Caco-2 (cell line): ENCODE measurements around the gene IL17F. TPM values are rescaled to one million over a fixed set of nuclear protein-coding genes. Genes with fewer than 3 reads are reported as not detected.

Experiments
- BruUV-seq: library from RNA; stranded (reverse); fragments of 400-500 nt; replicated peaks from 2 replicates; lab custom pipeline; 2021; lab: Mats Ljungman, UMichigan
- CTCF ChIA-PET: fragments of 300-600 bp; sonication (Branson Sonifier 250); formaldehyde crosslinking; loops from one replicate; lab custom pipeline; 2022; ENCODE audit warnings: antibody characterized with exemption; lab: Charles Lee
- POLR2A ChIA-PET: fragments of 300-600 bp; sonication (Branson Sonifier 250); formaldehyde crosslinking; loops from one replicate; lab custom pipeline; 2022; ENCODE audit warnings: antibody characterized with exemption; lab: Charles Lee
- DNase-seq, 2 experiments: peaks; one replicate each; pipeline versions ENCODE4 v3.0.0 to v3.0.0-alpha.2; 2020 to 2022
- H3K27me3 ChIP-seq: replicated peaks from 2 replicates; pipeline ENCODE4 v1.6.0; 2011; ENCODE audit warnings: low read length; ENCODE audit not compliant: control insufficient read depth, insufficient read depth
- H3K36me3 ChIP-seq: 2 replicates; pipeline ENCODE4 v1.5.1; 2011; ENCODE audit warnings: low read length; ENCODE audit not compliant: control insufficient read depth, insufficient read depth
- H3K4me1 ChIP-seq: fragments of 250-450 bp; sonication (Bioruptor Pico); 2 replicates; pipeline ENCODE4 v1.5.1; 2020; ENCODE audit warnings: mild to moderate bottlenecking
- H3K4me3 ChIP-seq: 2 replicates; pipeline ENCODE4 v1.5.1; 2011; ENCODE audit warnings: low read depth, mild to moderate bottlenecking, control low read depth, low read length
- H3K9me3 ChIP-seq: fragments of 250-450 bp; sonication (Bioruptor Pico); 2 replicates; pipeline ENCODE4 v1.5.1; 2020; ENCODE audit warnings: mild to moderate bottlenecking, moderate library complexity
- H3K27ac Mint-ChIP-seq: one replicate; pipeline ENCODE4 v1.8.0; 2022; ENCODE audit warnings: mixed read lengths; ENCODE audit not compliant: unreplicated experiment
- H3K27me3 Mint-ChIP-seq: one replicate; pipeline ENCODE4 v1.8.0; 2022; ENCODE audit warnings: mixed read lengths; ENCODE audit not compliant: insufficient read depth, unreplicated experiment
- H3K36me3 Mint-ChIP-seq: one replicate; pipeline ENCODE4 v1.8.0; 2022; ENCODE audit warnings: mild to moderate bottlenecking, mixed read lengths; ENCODE audit not compliant: insufficient read depth, unreplicated experiment
- H3K4me1 Mint-ChIP-seq: one replicate; pipeline ENCODE4 v1.8.0; 2022; ENCODE audit warnings: low read depth, mixed read lengths; ENCODE audit not compliant: unreplicated experiment
- H3K4me3 Mint-ChIP-seq: one replicate; pipeline ENCODE4 v1.8.0; 2022; ENCODE audit warnings: mild to moderate bottlenecking, moderate library complexity, mixed read lengths; ENCODE audit not compliant: unreplicated experiment
- H3K9me3 Mint-ChIP-seq: one replicate; pipeline ENCODE4 v1.8.0; 2022; ENCODE audit warnings: mixed read lengths; ENCODE audit not compliant: unreplicated experiment
- intact Hi-C: fragments of 100-400 bp; cut with micrococcal nuclease; formaldehyde crosslinking; loops from one replicate; pipeline ENCODE4 v1.10.0; 2022; ENCODE audit not compliant: unreplicated experiment
- total RNA-seq: library from RNA; stranded (reverse); gene quantifications from 2 replicates; pipeline ENCODE4 v1.2.3, GENCODE V29; 2022
- TF ChIP-seq, protein P1 (sequence below), 2 experiments: fragments of 200-600 bp in 1 of 2; IDR thresholded peaks; 1 replicate in 1 of 2; 2 replicates in 1 of 2; pipeline versions ENCODE4 v1.5.1 to v1.8.0; 2011 to 2022; ENCODE audit warnings: antibody characterized with exemption in 1 of 2, control low read depth in 1 of 2, inconsistent platforms in 1 of 2, low read depth in 1 of 2, low read length in 1 of 2, mild to moderate bottlenecking in 1 of 2, moderate library complexity in 1 of 2; ENCODE audit not compliant: insufficient read depth in 1 of 2, severe bottlenecking in 1 of 2, unreplicated experiment in 1 of 2

IL17F gene
- total RNA-seq, 1 experiment from 2014 or later = not detected

- Histone ChIP-seq H3K4me1 (0 out of 2 replicates have a peak, but pooled peaks cover 6% of the 10 kb centered on the region), H3K36me3 (peaks cover 6% of the 10 kb centered on the region; the same call in 1 of the 2 replicates), H3K27me3 (no peaks in the 10 kb centered on the region), H3K9me3 (no peaks in the 10 kb centered on the region), H3K4me3 (peak within 1 kb of the TSS; percentile 87)
- Mint-ChIP-seq H3K36me3 (peaks cover 33% of the 10 kb centered on the region), H3K4me1 (no peaks in the 10 kb centered on the region), H3K27ac (no peak within 1 kb of the TSS), H3K27me3 (no peaks in the 10 kb centered on the region), H3K4me3 (no peak within 1 kb of the TSS), H3K9me3 (no peaks in the 10 kb centered on the region)
- intact Hi-C loops = loop anchor here (1.0 to 10.0 kb wide), 2 partner anchors 44 to 290 kb away; partner anchors contain the start of gene TRAM2
- ChIA-PET CTCF (interaction anchor here (0.5 to 3.3 kb wide), 9 partner anchors 10 to 209 kb away, joined by 3 to 25 read pairs (median 3); partner anchors contain the start of gene PAQR8), POLR2A (interaction anchor here (0.6 to 1.4 kb wide), 11 partner anchors 9 to 282 kb away, joined by 3 to 8 read pairs (median 4); partner anchors contain the start of genes EFHC1 and PAQR8)
- BruUV-seq = TSS peak; percentile 69
- TF ChIP-seq, protein P1, sequence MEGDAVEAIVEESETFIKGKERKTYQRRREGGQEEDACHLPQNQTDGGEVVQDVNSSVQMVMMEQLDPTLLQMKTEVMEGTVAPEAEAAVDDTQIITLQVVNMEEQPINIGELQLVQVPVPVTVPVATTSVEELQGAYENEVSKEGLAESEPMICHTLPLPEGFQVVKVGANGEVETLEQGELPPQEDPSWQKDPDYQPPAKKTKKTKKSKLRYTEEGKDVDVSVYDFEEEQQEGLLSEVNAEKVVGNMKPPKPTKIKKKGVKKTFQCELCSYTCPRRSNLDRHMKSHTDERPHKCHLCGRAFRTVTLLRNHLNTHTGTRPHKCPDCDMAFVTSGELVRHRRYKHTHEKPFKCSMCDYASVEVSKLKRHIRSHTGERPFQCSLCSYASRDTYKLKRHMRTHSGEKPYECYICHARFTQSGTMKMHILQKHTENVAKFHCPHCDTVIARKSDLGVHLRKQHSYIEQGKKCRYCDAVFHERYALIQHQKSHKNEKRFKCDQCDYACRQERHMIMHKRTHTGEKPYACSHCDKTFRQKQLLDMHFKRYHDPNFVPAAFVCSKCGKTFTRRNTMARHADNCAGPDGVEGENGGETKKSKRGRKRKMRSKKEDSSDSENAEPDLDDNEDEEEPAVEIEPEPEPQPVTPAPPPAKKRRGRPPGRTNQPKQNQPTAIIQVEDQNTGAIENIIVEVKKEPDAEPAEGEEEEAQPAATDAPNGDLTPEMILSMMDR (IDR thresholded peaks at IDR 0.05; ENCODE audit: insufficient read depth in 1 of 2, low read depth in 1 of 2, low read length in 1 of 2, severe bottlenecking in 1 of 2, unreplicated experiment in 1 of 2) = no peak
- peak; percentile 97 to 99 for DNase-seq
Observed at GRCh38 chr6:52284460-52285176, 40.3 kb upstream of the IL17F start, which contains the start of gene MCM3. Gene MCM3, minus strand, starts transcription at chr6:52284742. Its CDS starts 68 bp downstream, at chr6:52284674.

GRCh38 chr6:52284131-52284459 lies 39.8 kb upstream of the IL17F start:
- Histone ChIP-seq H3K4me3 (peak overlapping the region; percentile 87), H3K4me1 (0 out of 2 replicates have a peak, but pooled peaks cover 6% of the 10 kb centered on the region), H3K36me3 (peaks cover 7% of the 10 kb centered on the region), H3K9me3 (no peaks in the 10 kb centered on the region), H3K27me3 (no peaks in the 10 kb centered on the region)
- H3K4me1 Mint-ChIP-seq = no peaks in the 10 kb centered on the region
- BruUV-seq = TSS peak; percentile 55
- intact Hi-C loops = loop anchor here (1.0 to 10.0 kb wide), 2 partner anchors 44 to 291 kb away; partner anchors contain the start of gene TRAM2
- ChIA-PET POLR2A (interaction anchor here (1.0 to 1.4 kb wide), 2 partner anchors 116 to 283 kb away, joined by 3 to 6 read pairs; no protein-coding TSS in a partner anchor), CTCF (interaction anchor here (1.2 kb wide), 2 partner anchors 24 to 115 kb away, joined by 3 to 4 read pairs; no protein-coding TSS in a partner anchor)
- H3K27ac Mint-ChIP-seq = no peak overlapping the region
- no peaks in the 10 kb centered on the region for H3K9me3 Mint-ChIP-seq
- H3K36me3 Mint-ChIP-seq = peaks cover 38% of the 10 kb centered on the region
- no peak overlapping the region for H3K4me3 Mint-ChIP-seq
- TF ChIP-seq, protein P1 (IDR thresholded peaks at IDR 0.05; ENCODE audit: insufficient read depth in 1 of 2, low read depth in 1 of 2, low read length in 1 of 2, severe bottlenecking in 1 of 2, unreplicated experiment in 1 of 2) = no peak
- peak; percentile 73 to 78 for DNase-seq
- H3K27me3 Mint-ChIP-seq = no peaks in the 10 kb centered on the region

DNA sequence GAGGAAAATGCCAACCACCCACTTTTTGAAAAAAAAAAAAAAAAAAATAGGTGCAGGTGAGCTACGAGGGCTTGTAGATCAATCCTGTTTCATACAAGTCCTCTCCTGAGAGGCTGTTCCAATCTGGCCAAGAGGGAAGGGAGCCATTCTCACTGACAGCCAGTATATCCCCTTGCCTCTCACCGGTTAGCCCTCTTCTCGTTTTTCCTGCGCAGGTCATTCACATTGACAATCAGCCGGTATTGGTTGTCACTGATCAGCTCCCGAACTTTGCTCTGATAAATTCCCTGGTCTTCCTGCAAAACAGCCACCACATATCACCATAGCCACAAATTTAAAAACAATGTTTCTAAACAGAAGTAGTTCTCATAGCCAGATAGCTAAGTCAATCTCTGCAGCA lies 38.8 kb upstream of the IL17F start:
- Histone ChIP-seq H3K4me1 (0 out of 2 replicates have a peak, but pooled peaks cover 6% of the 10 kb centered on the region), H3K9me3 (no peaks in the 10 kb centered on the region), H3K36me3 (peaks cover 8% of the 10 kb centered on the region), H3K4me3 (peak overlapping the region; percentile 87), H3K27me3 (no peaks in the 10 kb centered on the region)
- TF ChIP-seq, protein P1 (IDR thresholded peaks at IDR 0.05; ENCODE audit: insufficient read depth in 1 of 2, low read depth in 1 of 2, low read length in 1 of 2, severe bottlenecking in 1 of 2, unreplicated experiment in 1 of 2) = no peak
- no peaks in the 10 kb centered on the region for H3K9me3 Mint-ChIP-seq
- BruUV-seq = no TSS peak
- ChIA-PET CTCF (interaction anchor here (1.0 to 1.2 kb wide), 2 partner anchors 19 to 116 kb away, joined by 3 read pairs; no protein-coding TSS in a partner anchor), POLR2A (interaction anchor here (0.8 kb wide), 1 partner anchor 104 kb away, joined by 3 read pairs; no protein-coding TSS in a partner anchor)
- no peak overlapping the region for H3K4me3 Mint-ChIP-seq
- DNase-seq = no peak
- H3K36me3 Mint-ChIP-seq = peaks cover 48% of the 10 kb centered on the region
- H3K27ac Mint-ChIP-seq = no peak overlapping the region
- H3K27me3 Mint-ChIP-seq = no peaks in the 10 kb centered on the region
- no peaks in the 10 kb centered on the region for H3K4me1 Mint-ChIP-seq
- intact Hi-C loops = loop anchor here (10.0 kb wide), 1 partner anchor 292 kb away; the partner anchor contains the start of gene TRAM2
